Astrocyte of the cerebellum (primary cell): ENCODE measurements around the gene PTPRJ.

Experiments used
- DNase-seq: peaks from one replicate; pipeline ENCODE4 v3.0.0-alpha.2; 2011; ENCODE audit warnings: low read depth
- H3K4me3 ChIP-seq: 2 replicates; pipeline ENCODE4 v1.5.1; 2011; ENCODE audit warnings: mild to moderate bottlenecking, low read depth, low read length, moderate library complexity
- CTCF ChIP-seq: IDR thresholded peaks from 2 replicates; pipeline ENCODE4 v1.5.1; 2012; ENCODE audit warnings: low read length, low read depth, moderate library complexity, mild to moderate bottlenecking; ENCODE audit errors: missing control alignments
- in situ Hi-C: cut with HindIII; loops from 2 replicates; pipeline ENCODE4 v1.10.0; 2017; ENCODE audit warnings: low sequenced_read_pairs

The PTPRJ gene

GRCh38 chr11:48054994-48055291, 74.6 kb downstream of the PTPRJ start:
- DNase-seq, result no peak
- TF ChIP-seq CTCF, result no peak
- H3K4me3 ChIP-seq, result no peak overlapping the region
- in situ Hi-C loops, result no loop called here

- no peak for TF ChIP-seq CTCF
- H3K4me3 ChIP-seq, result no peak overlapping the region
- in situ Hi-C loops, result no loop called here
- DNase-seq, result peak; percentile 97
Measured at GRCh38 chr11:48055292-48056132, 75.2 kb downstream of the PTPRJ start.

- no peak for DNase-seq
- in situ Hi-C loops, result no loop called here
- H3K4me3 ChIP-seq, result no peak overlapping the region
- TF ChIP-seq CTCF, result no peak
Measured at GRCh38 chr11:48056325-48057183, 76.2 kb downstream of the PTPRJ start.

GRCh38 chr11:48058064-48058463, 77.7 kb downstream of the PTPRJ start:
- in situ Hi-C loops, result no loop called here
- no peak overlapping the region for H3K4me3 ChIP-seq
- no peak for TF ChIP-seq CTCF
- DNase-seq, result no peak

- no peak for DNase-seq
- H3K4me3 ChIP-seq, result no peak overlapping the region
- no peak for TF ChIP-seq CTCF
- in situ Hi-C loops, result no loop called here
Measured at GRCh38 chr11:48058788-48059187, 78.4 kb downstream of the PTPRJ start.

GRCh38 chr11:48062649-48063048, 82.3 kb downstream of the PTPRJ start:
- H3K4me3 ChIP-seq, result no peak overlapping the region
- in situ Hi-C loops, result no loop called here
- no peak for TF ChIP-seq CTCF
- no peak for DNase-seq
